ENCODE data around the gene PVR.
"Not testable (repeated sequence)": the region's sequence is repeated elsewhere in the genome, so short reads cannot be mapped to it uniquely, and the experiment has no call there.

Gene PVR

GRCh38 chr19:44705502-44706010 lies 61.8 kb downstream of the PVR start:
- no peak for TF ChIP-seq JUND (IDR thresholded peaks at IDR 0.05; ENCODE audit: low read depth)
- DNase-seq (ENCODE audit: low read depth in 1 of 2, low spot score in 1 of 2): no peak
- in situ Hi-C loops (cut with HindIII; ENCODE audit: low pct_unique_long_range_greater_than_20kb, low sequenced_read_pairs): no loop called here

- no peak for DNase-seq (ENCODE audit: low read depth in 1 of 2, low spot score in 1 of 2)
- in situ Hi-C loops (cut with HindIII; ENCODE audit: low pct_unique_long_range_greater_than_20kb, low sequenced_read_pairs): no loop called here
- no peak for TF ChIP-seq JUND (IDR thresholded peaks at IDR 0.05; ENCODE audit: low read depth)
These were observed 63.0 kb downstream of the PVR start for GRCh38 chr19:44706506-44707236.

DNA sequence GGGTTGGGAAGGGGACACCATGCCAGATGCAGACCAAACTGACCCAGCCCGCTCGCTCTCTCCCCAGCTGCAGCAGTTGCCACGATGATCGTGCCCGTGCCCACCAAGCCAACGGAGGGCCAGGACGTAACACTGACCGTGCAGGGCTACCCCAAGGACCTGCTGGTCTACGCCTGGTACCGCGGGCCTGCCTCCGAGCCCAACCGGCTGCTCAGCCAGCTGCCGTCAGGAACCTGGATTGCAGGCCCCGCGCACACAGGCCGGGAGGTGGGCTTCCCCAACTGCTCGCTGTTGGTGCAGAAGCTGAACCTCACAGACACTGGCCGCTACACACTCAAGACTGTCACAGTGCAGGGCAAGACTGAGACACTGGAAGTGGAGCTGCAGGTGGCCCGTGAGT lies 64.1 kb downstream of the PVR start:
- DNase-seq (ENCODE audit: low read depth in 1 of 2, low spot score in 1 of 2): no peak
- in situ Hi-C loops (cut with HindIII; ENCODE audit: low pct_unique_long_range_greater_than_20kb, low sequenced_read_pairs): no loop called here
- no peak for TF ChIP-seq JUND (IDR thresholded peaks at IDR 0.05; ENCODE audit: low read depth)

GRCh38 chr19:44708940-44709339 lies 65.2 kb downstream of the PVR start:
- DNase-seq (ENCODE audit: low read depth in 1 of 2, low spot score in 1 of 2): no peak
- no peak for TF ChIP-seq JUND (IDR thresholded peaks at IDR 0.05; ENCODE audit: low read depth)
- in situ Hi-C loops (cut with HindIII; ENCODE audit: low pct_unique_long_range_greater_than_20kb, low sequenced_read_pairs): no loop called here

DNA sequence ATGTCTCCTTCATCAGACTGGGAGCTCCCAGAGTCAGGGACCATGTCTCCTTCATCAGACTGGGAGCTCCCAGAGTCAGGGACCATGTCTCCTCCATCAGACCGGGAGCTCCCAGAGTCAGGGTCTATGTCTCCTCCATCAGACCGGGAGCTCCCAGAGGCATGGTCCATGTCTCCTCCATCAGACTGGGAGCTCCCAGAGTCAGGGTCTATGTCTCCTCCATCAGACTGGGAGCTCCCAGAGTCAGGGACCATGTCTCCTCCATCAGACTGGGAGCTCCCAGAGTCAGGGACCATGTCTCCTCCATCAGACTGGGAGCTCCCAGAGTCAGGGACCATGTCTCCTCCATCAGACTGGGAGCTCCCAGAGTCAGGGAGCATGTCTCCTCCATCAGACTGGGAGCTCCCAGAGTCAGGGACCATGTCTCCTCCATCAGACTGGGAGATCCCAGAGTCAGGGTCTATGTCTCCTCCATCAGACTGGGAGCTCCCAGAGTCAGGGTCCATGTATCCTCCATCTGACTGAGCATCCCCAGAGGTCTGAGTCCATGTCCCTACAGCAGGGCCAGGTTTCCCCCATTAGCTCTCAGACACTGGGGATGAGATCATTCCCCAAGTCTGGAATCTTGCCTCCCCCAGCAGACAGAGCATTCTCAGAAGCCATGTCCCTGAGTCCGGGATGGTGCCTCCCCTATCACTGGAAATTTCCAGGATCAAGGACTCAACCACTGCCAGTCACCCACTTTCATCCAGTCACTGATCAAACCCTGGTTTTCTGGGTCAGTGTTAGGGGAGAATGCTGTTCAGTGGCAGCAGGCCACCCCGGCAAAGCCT lies 65.9 kb downstream of the PVR start:
- in situ Hi-C loops (cut with HindIII; ENCODE audit: low pct_unique_long_range_greater_than_20kb, low sequenced_read_pairs); DNase-seq (ENCODE audit: low read depth in 1 of 2, low spot score in 1 of 2): not testable (repeated sequence)

- no peak for DNase-seq (ENCODE audit: low read depth in 1 of 2, low spot score in 1 of 2)
- in situ Hi-C loops (cut with HindIII; ENCODE audit: low pct_unique_long_range_greater_than_20kb, low sequenced_read_pairs): no loop called here
- no peak for TF ChIP-seq JUND (IDR thresholded peaks at IDR 0.05; ENCODE audit: low read depth)
These were observed 66.8 kb downstream of the PVR start for GRCh38 chr19:44710483-44710882.

DNA sequence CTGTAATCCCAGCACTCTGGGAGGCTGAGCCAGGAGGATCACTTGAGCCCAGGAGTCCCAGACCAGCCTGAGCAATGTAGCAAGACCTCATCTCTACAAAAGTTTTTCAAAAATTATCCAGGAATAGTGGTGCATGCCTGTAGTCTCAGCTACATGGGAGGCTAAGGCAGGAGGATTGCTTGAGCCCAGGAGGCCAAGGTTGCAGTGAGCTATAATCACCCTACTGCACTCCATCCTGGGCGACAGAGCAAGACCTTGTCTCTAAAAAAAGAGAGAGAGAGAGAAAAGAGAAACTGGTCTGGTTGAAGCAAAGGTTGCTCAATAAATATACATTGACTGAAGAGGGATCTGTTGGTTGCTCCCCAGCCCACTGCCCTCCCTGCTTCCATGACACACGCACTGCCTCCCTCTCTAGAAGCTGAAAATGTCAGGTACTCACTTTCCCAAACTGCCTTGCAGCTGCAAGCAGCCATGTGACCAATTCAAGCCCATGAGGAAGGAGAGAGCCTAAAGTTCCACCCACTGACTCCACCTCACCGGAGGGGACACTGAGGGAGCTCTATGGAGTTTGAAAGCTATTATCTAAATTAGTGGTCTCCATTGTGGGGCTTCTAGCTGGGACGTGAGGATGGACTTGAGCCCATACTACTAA lies 69.3 kb downstream of the PVR start:
- in situ Hi-C loops (cut with HindIII; ENCODE audit: low pct_unique_long_range_greater_than_20kb, low sequenced_read_pairs): no loop called here
- TF ChIP-seq JUND (IDR thresholded peaks at IDR 0.05; ENCODE audit: low read depth): no peak
- DNase-seq (ENCODE audit: low read depth in 1 of 2, low spot score in 1 of 2): no peak

Measured in T47D (cell line).